ENCODE results near the gene CYTH1.
"Not testable (repeated sequence)": the region's sequence is repeated elsewhere in the genome, so short reads cannot be mapped to it uniquely, and the experiment has no call there.

CYTH1 gene

GRCh38 chr17:78779286-78779651 is 2.8 kb downstream of the CYTH1 start:
- H3K27ac ChIP-seq (ENCODE audit: insufficient read depth, low read depth, low read length, poor library complexity, severe bottlenecking); H3K4me1 ChIP-seq (ENCODE audit: control insufficient read depth, insufficient read depth, low read length); H3K27me3 ChIP-seq (ENCODE audit: control insufficient read depth, insufficient read depth, low read length, poor library complexity, severe bottlenecking); H3K9me3 ChIP-seq (ENCODE audit: control insufficient read depth, low read length); H3K36me3 ChIP-seq (ENCODE audit: control insufficient read depth, insufficient read depth, low read length); H3K4me3 ChIP-seq (ENCODE audit: insufficient read depth, low read depth, low read length): not testable (repeated sequence)
- 84 to 98% methylated on average over 4 to 5 of the region's 5 CpGs for WGBS, 2 experiments

- Histone ChIP-seq H3K27me3 (ENCODE audit: control insufficient read depth, insufficient read depth, low read length, poor library complexity, severe bottlenecking) (peaks cover 4% of the 10 kb centered on the region), H3K4me1 (ENCODE audit: control insufficient read depth, insufficient read depth, low read length) (peaks cover 9% of the 10 kb centered on the region), H3K4me3 (ENCODE audit: insufficient read depth, low read depth, low read length) (no peak overlapping the region), H3K9me3 (ENCODE audit: control insufficient read depth, low read length) (no peaks in the 10 kb centered on the region), H3K36me3 (ENCODE audit: control insufficient read depth, insufficient read depth, low read length) (no peaks in the 10 kb centered on the region), H3K27ac (ENCODE audit: insufficient read depth, low read depth, low read length, poor library complexity, severe bottlenecking) (no peak overlapping the region)
- WGBS, 2 experiments, result 94 to 95% methylated on average over 4 of the region's 4 CpGs
Observed at GRCh38 chr17:78777881-78778280, 4.2 kb downstream of the CYTH1 start.

DNA sequence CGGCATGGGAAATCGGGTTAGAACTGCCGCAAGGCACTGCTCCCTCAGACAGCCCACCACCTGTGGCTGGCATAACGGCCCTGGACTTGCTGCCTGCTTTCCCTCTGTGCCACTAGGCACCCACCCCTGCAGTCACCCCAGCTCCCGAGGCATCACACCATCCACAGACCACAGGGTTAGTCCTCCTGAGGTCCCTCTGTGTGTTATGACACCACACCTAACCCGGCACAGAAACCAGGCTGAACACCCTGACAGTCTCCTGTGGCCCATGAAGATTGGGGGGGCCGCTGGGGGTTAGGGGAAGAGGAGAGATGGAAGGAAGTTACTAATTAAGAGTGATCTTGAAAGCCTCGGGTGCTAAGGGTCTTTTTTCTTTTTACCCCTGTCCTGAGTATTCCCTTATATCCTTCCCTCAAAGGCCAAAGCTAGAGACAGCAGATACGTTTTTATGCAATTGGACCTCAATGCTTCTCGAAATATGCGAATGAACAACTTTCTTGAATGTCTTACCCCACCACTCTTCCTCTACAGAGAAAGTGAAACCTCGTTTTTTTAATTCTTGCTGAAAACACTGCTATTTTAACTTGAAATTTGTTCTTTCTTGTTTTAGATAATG is 7.0 kb downstream of the CYTH1 start:
- H3K36me3 ChIP-seq (ENCODE audit: control insufficient read depth, insufficient read depth, low read length), result no peaks in the 10 kb centered on the region
- peaks cover 3% of the 10 kb centered on the region for H3K4me1 ChIP-seq (ENCODE audit: control insufficient read depth, insufficient read depth, low read length)
- H3K9me3 ChIP-seq (ENCODE audit: control insufficient read depth, low read length), result no peaks in the 10 kb centered on the region
- no peak overlapping the region for H3K27ac ChIP-seq (ENCODE audit: insufficient read depth, low read depth, low read length, poor library complexity, severe bottlenecking)
- H3K27me3 ChIP-seq (ENCODE audit: control insufficient read depth, insufficient read depth, low read length, poor library complexity, severe bottlenecking), result no peaks in the 10 kb centered on the region
- H3K4me3 ChIP-seq (ENCODE audit: insufficient read depth, low read depth, low read length), result no peak overlapping the region
- WGBS, 2 experiments, result 86 to 91% methylated on average over 12 of the region's 12 CpGs

- H3K9me3 ChIP-seq (ENCODE audit: control insufficient read depth, low read length), result no peaks in the 10 kb centered on the region
- no peaks in the 10 kb centered on the region for H3K27me3 ChIP-seq (ENCODE audit: control insufficient read depth, insufficient read depth, low read length, poor library complexity, severe bottlenecking)
- H3K4me1 ChIP-seq (ENCODE audit: control insufficient read depth, insufficient read depth, low read length), result no peaks in the 10 kb centered on the region
- no peaks in the 10 kb centered on the region for H3K36me3 ChIP-seq (ENCODE audit: control insufficient read depth, insufficient read depth, low read length)
- WGBS, 2 experiments, result 90% methylated on average over 2 of the region's 2 CpGs
- H3K4me3 ChIP-seq (ENCODE audit: insufficient read depth, low read depth, low read length), result no peak overlapping the region
- H3K27ac ChIP-seq (ENCODE audit: insufficient read depth, low read depth, low read length, poor library complexity, severe bottlenecking), result no peak overlapping the region
Observed at GRCh38 chr17:78774453-78774852, 7.6 kb downstream of the CYTH1 start.

DNA sequence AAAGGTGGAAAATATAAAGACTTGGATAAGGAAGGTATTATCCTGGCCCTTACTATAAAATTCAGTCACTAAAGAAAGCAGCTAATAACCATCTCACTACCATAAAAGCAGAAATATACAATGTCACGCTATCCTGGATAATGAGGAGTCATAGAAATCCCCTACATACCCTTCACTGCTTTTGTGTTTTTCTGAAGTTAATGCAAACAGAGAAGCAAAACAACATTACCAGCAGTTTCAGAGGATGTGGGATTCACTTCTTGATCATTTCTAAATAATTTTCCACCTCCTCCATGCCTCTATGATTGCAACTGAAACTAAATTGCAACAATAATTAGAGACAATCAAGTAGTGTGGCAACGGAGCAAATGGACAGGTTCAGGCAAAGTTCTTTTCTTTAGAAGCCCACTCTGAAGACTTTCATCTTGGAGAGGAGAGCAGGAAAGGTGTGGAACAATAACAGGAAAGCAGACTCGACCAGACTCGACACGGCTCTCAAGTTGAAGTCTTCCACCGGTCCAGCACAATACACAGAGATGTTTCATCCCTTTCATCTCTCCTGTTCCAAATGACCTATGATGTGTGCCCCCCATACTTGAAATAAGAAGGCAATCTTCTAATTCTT is 10.2 kb downstream of the CYTH1 start:
- 92 to 95% methylated on average over 6 of the region's 6 CpGs for WGBS, 2 experiments
- no peaks in the 10 kb centered on the region for H3K27me3 ChIP-seq (ENCODE audit: control insufficient read depth, insufficient read depth, low read length, poor library complexity, severe bottlenecking)

GRCh38 chr17:78769196-78769773 is 12.8 kb downstream of the CYTH1 start:
- H3K4me3 ChIP-seq (ENCODE audit: insufficient read depth, low read depth, low read length), result no peak overlapping the region
- H3K27me3 ChIP-seq (ENCODE audit: control insufficient read depth, insufficient read depth, low read length, poor library complexity, severe bottlenecking), result no peaks in the 10 kb centered on the region
- no peak overlapping the region for H3K27ac ChIP-seq (ENCODE audit: insufficient read depth, low read depth, low read length, poor library complexity, severe bottlenecking)
- no peaks in the 10 kb centered on the region for H3K4me1 ChIP-seq (ENCODE audit: control insufficient read depth, insufficient read depth, low read length)
- no peaks in the 10 kb centered on the region for H3K9me3 ChIP-seq (ENCODE audit: control insufficient read depth, low read length)
- H3K36me3 ChIP-seq (ENCODE audit: control insufficient read depth, insufficient read depth, low read length), result no peaks in the 10 kb centered on the region
- 85% methylated on average over 7 of the region's 7 CpGs for WGBS, 2 experiments

More for the DNA sequence above, 10.2 kb downstream of the CYTH1 start:
- Histone ChIP-seq H3K9me3 (ENCODE audit: control insufficient read depth, low read length) (no peaks in the 10 kb centered on the region), H3K4me1 (ENCODE audit: control insufficient read depth, insufficient read depth, low read length) (no peaks in the 10 kb centered on the region), H3K36me3 (ENCODE audit: control insufficient read depth, insufficient read depth, low read length) (no peaks in the 10 kb centered on the region), H3K27ac (ENCODE audit: insufficient read depth, low read depth, low read length, poor library complexity, severe bottlenecking) (no peak overlapping the region), H3K4me3 (ENCODE audit: insufficient read depth, low read depth, low read length) (no peak overlapping the region)

- WGBS, 2 experiments, result 96 to 97% methylated on average over 4 of the region's 4 CpGs
- H3K36me3 ChIP-seq (ENCODE audit: control insufficient read depth, insufficient read depth, low read length), result no peaks in the 10 kb centered on the region
- no peaks in the 10 kb centered on the region for H3K4me1 ChIP-seq (ENCODE audit: control insufficient read depth, insufficient read depth, low read length)
- no peaks in the 10 kb centered on the region for H3K9me3 ChIP-seq (ENCODE audit: control insufficient read depth, low read length)
- H3K27me3 ChIP-seq (ENCODE audit: control insufficient read depth, insufficient read depth, low read length, poor library complexity, severe bottlenecking), result no peaks in the 10 kb centered on the region
- no peak overlapping the region for H3K27ac ChIP-seq (ENCODE audit: insufficient read depth, low read depth, low read length, poor library complexity, severe bottlenecking)
- H3K4me3 ChIP-seq (ENCODE audit: insufficient read depth, low read depth, low read length), result no peak overlapping the region
Observed at GRCh38 chr17:78767806-78768205, 14.3 kb downstream of the CYTH1 start.

GRCh38 chr17:78766743-78767294 is 15.3 kb downstream of the CYTH1 start:
- no peaks in the 10 kb centered on the region for H3K4me1 ChIP-seq (ENCODE audit: control insufficient read depth, insufficient read depth, low read length)
- WGBS, 2 experiments, result 92 to 93% methylated on average over 5 of the region's 5 CpGs
- no peaks in the 10 kb centered on the region for H3K27me3 ChIP-seq (ENCODE audit: control insufficient read depth, insufficient read depth, low read length, poor library complexity, severe bottlenecking)
- no peak overlapping the region for H3K27ac ChIP-seq (ENCODE audit: insufficient read depth, low read depth, low read length, poor library complexity, severe bottlenecking)
- no peak overlapping the region for H3K4me3 ChIP-seq (ENCODE audit: insufficient read depth, low read depth, low read length)
- H3K9me3 ChIP-seq (ENCODE audit: control insufficient read depth, low read length), result no peaks in the 10 kb centered on the region
- H3K36me3 ChIP-seq (ENCODE audit: control insufficient read depth, insufficient read depth, low read length), result no peaks in the 10 kb centered on the region

DNA sequence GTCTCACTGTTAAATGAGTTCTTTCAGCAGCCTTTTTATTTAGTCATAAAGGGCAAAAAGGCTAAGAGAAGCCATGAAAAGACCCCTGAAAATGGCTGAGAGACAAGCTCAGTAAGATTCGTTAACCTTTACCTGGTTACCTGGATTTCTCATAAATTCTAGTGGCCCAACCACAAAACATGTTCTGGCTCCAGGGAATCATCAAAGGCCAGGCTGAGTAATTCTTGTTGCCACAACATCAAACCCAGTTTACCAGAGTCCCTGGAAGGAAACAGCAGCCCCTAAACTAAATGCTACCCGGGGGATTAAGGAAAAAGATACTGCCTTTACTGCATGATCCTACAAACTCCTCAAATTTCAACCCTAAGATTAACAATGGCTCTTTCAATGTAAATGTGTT is 15.8 kb downstream of the CYTH1 start:
- Histone ChIP-seq H3K9me3 (ENCODE audit: control insufficient read depth, low read length) (no peaks in the 10 kb centered on the region), H3K36me3 (ENCODE audit: control insufficient read depth, insufficient read depth, low read length) (no peaks in the 10 kb centered on the region), H3K4me3 (ENCODE audit: insufficient read depth, low read depth, low read length) (no peak overlapping the region), H3K27me3 (ENCODE audit: control insufficient read depth, insufficient read depth, low read length, poor library complexity, severe bottlenecking) (no peaks in the 10 kb centered on the region), H3K27ac (ENCODE audit: insufficient read depth, low read depth, low read length, poor library complexity, severe bottlenecking) (no peak overlapping the region), H3K4me1 (ENCODE audit: control insufficient read depth, insufficient read depth, low read length) (no peaks in the 10 kb centered on the region)
- 87 to 98% methylated on average over 2 of the region's 2 CpGs for WGBS, 2 experiments

GRCh38 chr17:78765821-78766220 is 16.3 kb downstream of the CYTH1 start:
- Histone ChIP-seq H3K27ac (ENCODE audit: insufficient read depth, low read depth, low read length, poor library complexity, severe bottlenecking) (no peak overlapping the region), H3K27me3 (ENCODE audit: control insufficient read depth, insufficient read depth, low read length, poor library complexity, severe bottlenecking) (no peaks in the 10 kb centered on the region), H3K4me1 (ENCODE audit: control insufficient read depth, insufficient read depth, low read length) (no peaks in the 10 kb centered on the region), H3K4me3 (ENCODE audit: insufficient read depth, low read depth, low read length) (no peak overlapping the region), H3K9me3 (ENCODE audit: control insufficient read depth, low read length) (no peaks in the 10 kb centered on the region), H3K36me3 (ENCODE audit: control insufficient read depth, insufficient read depth, low read length) (no peaks in the 10 kb centered on the region)
- WGBS, 2 experiments, result 92 to 93% methylated on average over 3 of the region's 3 CpGs

Data from ectodermal cell (in vitro differentiated cells).